DOHH2 (cell line): ENCODE results near the gene IGFL2.

Experiments
- H3F3A ChIP-seq: fragments of 200-600 bp; sonication (generic), shearing (Covaris generic); 2 replicates; pipeline ENCODE4 v1.6.0; 2016; ENCODE audit warnings: antibody characterized with exemption, mild to moderate bottlenecking; ENCODE audit not compliant: control insufficient read depth, insufficient read depth
- H3K27ac ChIP-seq: fragments of 200-600 bp; sonication (generic); 2 replicates; pipeline ENCODE4 v1.5.1; 2014; ENCODE audit warnings: low read depth, mild to moderate bottlenecking, low read length, moderate library complexity
- H3K27me3 ChIP-seq: fragments of 200-600 bp; sonication (generic); 2 replicates; pipeline ENCODE4 v1.6.1; 2014; ENCODE audit warnings: mild to moderate bottlenecking, low read length, mixed read lengths; ENCODE audit not compliant: control insufficient read depth
- H3K36me3 ChIP-seq: fragments of 200-600 bp; sonication (generic); 2 replicates; pipeline ENCODE4 v1.6.1; 2014; ENCODE audit warnings: mild to moderate bottlenecking, low read length, moderate library complexity, mixed read lengths; ENCODE audit not compliant: control insufficient read depth
- H3K4me1 ChIP-seq: fragments of 200-600 bp; sonication (generic); 2 replicates; pipeline ENCODE4 v1.6.1; 2014; ENCODE audit warnings: mild to moderate bottlenecking, low read length, mixed read lengths; ENCODE audit not compliant: control insufficient read depth
- H3K4me2 ChIP-seq: fragments of 200-600 bp; sonication (generic); 2 replicates; pipeline ENCODE4 v1.6.0; 2014; ENCODE audit warnings: mild to moderate bottlenecking, low read length, moderate library complexity
- H3K4me3 ChIP-seq: fragments of 200-600 bp; sonication (generic); 2 replicates; pipeline ENCODE4 v1.5.1; 2014; ENCODE audit warnings: mild to moderate bottlenecking, low read length, mixed read lengths
- H3K79me2 ChIP-seq: fragments of 200-600 bp; sonication (generic); 2 replicates; pipeline ENCODE4 v1.6.1; 2014; ENCODE audit warnings: mild to moderate bottlenecking, low read length, mixed read lengths; ENCODE audit not compliant: control insufficient read depth
- H3K9me2 ChIP-seq: fragments of 200-600 bp; sonication (generic); replicated peaks from 2 replicates; pipeline ENCODE4 v1.6.1; 2014; ENCODE audit warnings: mild to moderate bottlenecking, low read length, mixed read lengths; ENCODE audit not compliant: control insufficient read depth
- H3K9me3 ChIP-seq: fragments of 200-600 bp; sonication (generic); 2 replicates; pipeline ENCODE4 v1.6.1; 2014; ENCODE audit warnings: antibody characterized with exemption, low read length, mixed read lengths; ENCODE audit not compliant: control insufficient read depth, insufficient read depth
- H4K20me1 ChIP-seq: fragments of 200-600 bp; sonication (generic); 2 replicates; pipeline ENCODE4 v1.6.0; 2014; ENCODE audit warnings: low read depth, mild to moderate bottlenecking, antibody characterized with exemption, low read length, moderate library complexity; ENCODE audit not compliant: control insufficient read depth, insufficient read depth
- EZH2phosphoT487 ChIP-seq: fragments of 200-600 bp; sonication (generic); IDR thresholded peaks from 2 replicates; pipeline ENCODE4 v1.6.1; 2017; ENCODE audit warnings: borderline replicate concordance, mild to moderate bottlenecking, antibody characterized with exemption, low read length, moderate library complexity, mixed read lengths
- TF ChIP-seq, protein P1 (sequence below): fragments of 200-600 bp; sonication (generic); IDR thresholded peaks from one replicate; pipeline ENCODE4 v1.5.1; 2014; ENCODE audit warnings: antibody characterized with exemption, mild to moderate bottlenecking, low read depth, low read length; ENCODE audit not compliant: poor library complexity, severe bottlenecking

The IGFL2 gene

DNA sequence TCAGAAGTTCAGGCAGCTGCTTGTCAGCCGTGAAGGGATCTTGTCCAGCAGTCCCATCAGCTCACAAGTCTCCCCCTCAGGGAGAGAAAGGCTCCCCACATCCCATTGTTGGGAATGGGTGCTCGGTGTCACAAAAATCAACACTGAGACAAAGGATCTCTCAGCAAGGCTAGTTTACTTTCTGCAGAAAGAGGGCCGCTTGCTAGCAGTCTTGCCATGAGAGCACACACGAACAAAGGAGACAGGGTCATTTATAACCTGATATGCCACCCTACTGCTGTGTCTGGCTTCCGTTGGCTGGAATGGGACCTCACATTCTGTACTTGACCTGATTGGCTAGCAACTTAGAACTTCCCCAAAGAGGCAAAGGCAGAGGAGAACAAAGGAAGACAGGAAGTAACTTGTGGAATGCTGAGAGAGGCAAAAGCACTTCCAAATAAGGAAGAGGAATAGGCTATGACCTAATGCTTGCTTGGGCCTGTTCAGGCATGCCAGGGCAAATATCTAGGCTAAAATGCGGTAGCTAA, 14.9 kb upstream of the IGFL2 start:
- no peaks in the 10 kb centered on the region for H3K9me2 ChIP-seq
- no peak overlapping the region for H3K27ac ChIP-seq
- H3K4me1 ChIP-seq = no peaks in the 10 kb centered on the region
- no peaks in the 10 kb centered on the region for H3K36me3 ChIP-seq
- no peaks in the 10 kb centered on the region for H3F3A ChIP-seq
- peaks cover 10% of the 10 kb centered on the region for H3K27me3 ChIP-seq
- no peaks in the 10 kb centered on the region for H3K79me2 ChIP-seq
- no peak overlapping the region for H3K4me3 ChIP-seq
- H4K20me1 ChIP-seq = no peaks in the 10 kb centered on the region
- no peak for TF ChIP-seq EZH2phosphoT487
- TF ChIP-seq, protein P1, sequence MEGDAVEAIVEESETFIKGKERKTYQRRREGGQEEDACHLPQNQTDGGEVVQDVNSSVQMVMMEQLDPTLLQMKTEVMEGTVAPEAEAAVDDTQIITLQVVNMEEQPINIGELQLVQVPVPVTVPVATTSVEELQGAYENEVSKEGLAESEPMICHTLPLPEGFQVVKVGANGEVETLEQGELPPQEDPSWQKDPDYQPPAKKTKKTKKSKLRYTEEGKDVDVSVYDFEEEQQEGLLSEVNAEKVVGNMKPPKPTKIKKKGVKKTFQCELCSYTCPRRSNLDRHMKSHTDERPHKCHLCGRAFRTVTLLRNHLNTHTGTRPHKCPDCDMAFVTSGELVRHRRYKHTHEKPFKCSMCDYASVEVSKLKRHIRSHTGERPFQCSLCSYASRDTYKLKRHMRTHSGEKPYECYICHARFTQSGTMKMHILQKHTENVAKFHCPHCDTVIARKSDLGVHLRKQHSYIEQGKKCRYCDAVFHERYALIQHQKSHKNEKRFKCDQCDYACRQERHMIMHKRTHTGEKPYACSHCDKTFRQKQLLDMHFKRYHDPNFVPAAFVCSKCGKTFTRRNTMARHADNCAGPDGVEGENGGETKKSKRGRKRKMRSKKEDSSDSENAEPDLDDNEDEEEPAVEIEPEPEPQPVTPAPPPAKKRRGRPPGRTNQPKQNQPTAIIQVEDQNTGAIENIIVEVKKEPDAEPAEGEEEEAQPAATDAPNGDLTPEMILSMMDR = no peak
- H3K9me3 ChIP-seq = no peaks in the 10 kb centered on the region
- H3K4me2 ChIP-seq = no peak overlapping the region

DNA sequence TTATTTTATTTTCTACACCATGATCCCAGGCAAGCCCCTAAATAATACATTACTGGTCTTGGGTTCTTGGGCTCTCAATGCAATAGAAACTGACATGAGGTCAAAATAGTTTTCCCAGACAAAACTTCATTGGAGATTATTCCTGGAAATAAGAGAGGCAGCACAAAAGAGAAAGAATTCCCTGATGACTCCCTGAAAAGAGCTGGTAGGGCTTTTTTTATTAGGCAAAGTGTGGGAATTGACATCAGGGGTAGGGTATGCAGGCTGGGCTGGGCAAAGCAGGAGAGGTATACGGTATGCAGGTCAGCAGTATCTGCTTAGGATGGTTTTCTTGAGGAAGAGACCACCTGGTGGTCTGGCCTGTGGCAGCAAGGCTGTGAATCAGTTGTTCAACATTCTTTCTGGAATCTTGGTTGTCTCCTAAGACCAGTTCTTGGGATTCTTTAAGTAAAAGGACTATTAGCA, 14.2 kb upstream of the IGFL2 start:
- H3K27ac ChIP-seq = no peak overlapping the region
- H3K4me2 ChIP-seq = no peak overlapping the region
- TF ChIP-seq, protein P1 = no peak
- TF ChIP-seq EZH2phosphoT487 = no peak
- H3K4me1 ChIP-seq = no peaks in the 10 kb centered on the region
- H3K9me2 ChIP-seq = no peaks in the 10 kb centered on the region
- peaks cover 12% of the 10 kb centered on the region for H3K27me3 ChIP-seq
- no peaks in the 10 kb centered on the region for H4K20me1 ChIP-seq
- H3K79me2 ChIP-seq = no peaks in the 10 kb centered on the region
- H3K36me3 ChIP-seq = no peaks in the 10 kb centered on the region
- H3K4me3 ChIP-seq = no peak overlapping the region
- H3K9me3 ChIP-seq = no peaks in the 10 kb centered on the region
- no peaks in the 10 kb centered on the region for H3F3A ChIP-seq

DNA sequence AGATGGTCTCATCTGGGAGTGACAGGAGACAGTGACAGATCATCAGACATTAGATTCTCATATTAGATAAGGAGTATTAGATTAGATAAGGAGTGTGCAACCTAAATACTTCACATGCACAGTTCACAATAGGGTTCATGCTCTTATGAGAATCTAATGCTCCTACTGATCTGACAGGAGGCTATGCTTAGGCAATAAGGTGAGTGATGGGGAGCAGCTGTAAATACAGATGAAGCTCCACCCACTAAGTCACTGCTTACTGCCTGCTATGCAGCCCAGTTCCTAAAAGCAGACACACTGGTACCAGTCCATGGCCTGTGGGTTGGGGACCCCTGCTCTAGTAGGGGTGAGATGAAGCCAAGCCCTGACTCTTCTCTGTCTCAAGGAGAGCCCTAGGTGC, 13.5 kb upstream of the IGFL2 start:
- H3K4me1 ChIP-seq = no peaks in the 10 kb centered on the region
- no peak overlapping the region for H3K4me3 ChIP-seq
- no peak overlapping the region for H3K4me2 ChIP-seq
- H3F3A ChIP-seq = no peaks in the 10 kb centered on the region
- TF ChIP-seq, protein P1 = no peak
- no peak for TF ChIP-seq EZH2phosphoT487
- no peak overlapping the region for H3K27ac ChIP-seq
- peaks cover 11% of the 10 kb centered on the region for H3K27me3 ChIP-seq
- H3K79me2 ChIP-seq = no peaks in the 10 kb centered on the region
- H3K9me2 ChIP-seq = no peaks in the 10 kb centered on the region
- no peaks in the 10 kb centered on the region for H4K20me1 ChIP-seq
- no peaks in the 10 kb centered on the region for H3K36me3 ChIP-seq
- no peaks in the 10 kb centered on the region for H3K9me3 ChIP-seq
